Spleen (tissue), 11 donors: ENCODE results near the gene DNAJB14. TPM values are rescaled to one million over a fixed set of nuclear protein-coding genes. Genes with fewer than 3 reads are reported as not detected.

ENCODE experiments used
- DNase-seq: peaks from one replicate; pipeline ENCODE4 v3.0.0-alpha.2; 2020
- H3K27ac ChIP-seq, 8 donors: fragments of 200-600 bp; sonication (generic) in 7 of 8; 1 replicate in 4 of 8; 2 replicates in 4 of 8; pipeline versions ENCODE4 v1.5.0 to v1.8.0; 2016 to 2021; ENCODE audit warnings: inconsistent platforms in 4 of 8, mild to moderate bottlenecking in 4 of 8, moderate library complexity in 1 of 8
- H3K27me3 ChIP-seq, 7 donors: fragments of 200-600 bp; sonication (generic) in 6 of 7; replicated peaks in 1 of 7; 1 replicate in 4 of 7; 2 replicates in 3 of 7; pipeline versions ENCODE4 v1.5.0 to v1.8.0; 2016 to 2021; ENCODE audit warnings: inconsistent platforms in 3 of 7, mild to moderate bottlenecking in 1 of 7
- H3K36me3 ChIP-seq, 6 donors: fragments of 200-600 bp; sonication (generic) in 5 of 6; 1 replicate in 4 of 6; 2 replicates in 2 of 6; pipeline versions ENCODE4 v1.5.0 to v1.8.0; 2016 to 2021; ENCODE audit warnings: inconsistent platforms in 2 of 6
- H3K4me1 ChIP-seq, 6 donors: fragments of 200-600 bp; sonication (generic) in 5 of 6; 1 replicate in 3 of 6; 2 replicates in 3 of 6; pipeline versions ENCODE4 v1.5.0 to v1.8.0; 2016 to 2021; ENCODE audit warnings: inconsistent platforms in 3 of 6
- H3K4me3 ChIP-seq, 8 donors: fragments of 200-600 bp; sonication (generic) in 7 of 8; 1 replicate in 4 of 8; 2 replicates in 4 of 8; pipeline versions ENCODE4 v1.5.0 to v1.8.0; 2016 to 2021; ENCODE audit warnings: inconsistent platforms in 4 of 8, mild to moderate bottlenecking in 4 of 8, moderate library complexity in 2 of 8
- H3K9me3 ChIP-seq, 8 donors: fragments of 200-600 bp; sonication (generic) in 7 of 8; 1 replicate in 4 of 8; 2 replicates in 4 of 8; pipeline versions ENCODE4 v1.5.0 to v1.8.0; 2016 to 2021; ENCODE audit warnings: inconsistent platforms in 4 of 8
- CTCF ChIP-seq, 11 experiments: fragments of 200-600 bp in 7 of 11; fragments of 450-650 bp in 4 of 11; sonication (generic) in 4 of 11; IDR thresholded peaks in 8 of 11; conservative IDR thresholded peaks in 3 of 11; 1 replicate in 7 of 11; 2 replicates in 4 of 11; pipeline versions ENCODE4 v1.4.0 to v1.8.0; 2016 to 2021; ENCODE audit warnings: antibody characterized with exemption in 11 of 11, inconsistent platforms in 4 of 11, mild to moderate bottlenecking in 1 of 11
- POLR2A ChIP-seq, 3 donors: fragments of 450-650 bp; IDR thresholded peaks; one replicate each; pipeline ENCODE4 v1.5.1; 2017; ENCODE audit warnings: antibody characterized with exemption in 3 of 3, mild to moderate bottlenecking in 1 of 3
- POLR2AphosphoS5 ChIP-seq, 3 donors: sonication (generic); formaldehyde crosslinking; IDR thresholded peaks; one replicate each; pipeline ENCODE4 v1.5.1; 2017; ENCODE audit warnings: antibody characterized with exemption in 3 of 3
- WGBS, 5 donors: extraction: QIAGEN DNeasy Blood & Tissue Kit in 3 of 5; methylation state at CpG; one replicate each; pipeline versions ENCODE4 v1.1.5 to v1.1.7; 2013 to 2018; 5-methylcytosine and 5-hydroxymethylcytosine counted together
- intact Hi-C: fragments of 100-400 bp; cut with DNase I; formaldehyde crosslinking; loops from one replicate; pipeline ENCODE4 v1.15.0; 2023; ENCODE audit warnings: low total_unique reads
- polyA plus RNA-seq, 3 donors: library from polyadenylated mRNA; stranded (reverse); fragments of 200-250 nt; gene quantifications; one replicate each; pipeline ENCODE4 v1.2.1, GENCODE V29; 2013
- total RNA-seq, 7 donors: library from RNA; depleted of rRNA in 3 of 7; stranded (reverse); fragments of >200 nt in 3 of 7; fragmentation: NEBNext Ultra II Directional in 4 of 7; extraction: Animal tissue kit (Norgen Biotek cat#: 25700) in 4 of 7; gene quantifications; one replicate each; pipeline versions ENCODE4 v1.1.0 to v1.2.1, GENCODE V29; 2016 to 2021
- donor health status: healthy with polysubstance abuse.
- donor health status: DM: no; HTN: no; CAD: no; lungs with moderate emphysema.
- donor health status: DM: no; HTN: no; CAD: no.
- donor health status: Bipolar disorder and iron deficiency.
- donor health status: healthy.
- donor health status: DM: no; HTN: no; CAD: no.
- donor health status: DM: yes; HTN: yes; CAD: no.

Gene DNAJB14
- total and polyA plus RNA-seq, 10 donors, result 10.6 to 77.7 (median 53.3) TPM

- Histone ChIP-seq H3K4me3 (no peak overlapping the region), H3K27me3 (no peaks in the 10 kb centered on the region), H3K4me1 (no peaks in the 10 kb centered on the region), H3K36me3 (peaks cover 0 to 99% (median 31%) of the 10 kb centered on the region in 6 donors), H3K9me3 (peaks cover 0 to 18% (median 12%) of the 10 kb centered on the region in 8 donors), H3K27ac (no peak overlapping the region)
- intact Hi-C loops, result no loop called here
- TF ChIP-seq POLR2A (IDR thresholded peaks at IDR 0.05) (no peak), CTCF (IDR thresholded peaks at IDR 0.05 in 8 of 11, conservative IDR thresholded peaks at IDR 0.05 in 3 of 11) (no peak), POLR2AphosphoS5 (IDR thresholded peaks at IDR 0.05) (no peak)
- DNase-seq, result no peak
- 77 to 91% (median 88%) methylated on average over 3 of the region's 3 CpGs for WGBS, 5 donors
Observed at GRCh38 chr4:99921174-99921573, 25.2 kb downstream of the DNAJB14 start.

GRCh38 chr4:99918656-99919055, 27.8 kb downstream of the DNAJB14 start:
- WGBS, 5 donors, result 92 to 100% (median 96%) methylated on average over 2 of the region's 2 CpGs

GRCh38 chr4:99917575-99917974, 28.8 kb downstream of the DNAJB14 start:
- Histone ChIP-seq H3K4me3 (no peak overlapping the region), H3K27me3 (no peaks in the 10 kb centered on the region), H3K4me1 (no peaks in the 10 kb centered on the region), H3K27ac (no peak overlapping the region), H3K9me3 (peaks cover 0 to 18% (median 12%) of the 10 kb centered on the region in 8 donors), H3K36me3 (peaks cover 0 to 95% (median 27%) of the 10 kb centered on the region in 6 donors)
- TF ChIP-seq POLR2AphosphoS5 (IDR thresholded peaks at IDR 0.05), result no peak
- no peak for TF ChIP-seq CTCF (IDR thresholded peaks at IDR 0.05 in 8 of 11, conservative IDR thresholded peaks at IDR 0.05 in 3 of 11)
- TF ChIP-seq POLR2A (IDR thresholded peaks at IDR 0.05), result no peak
- intact Hi-C loops, result no loop called here
- WGBS, 5 donors, result 91 to 99% (median 95%) methylated on average over 3 of the region's 3 CpGs
- DNase-seq, result no peak

More at GRCh38 chr4:99918656-99919055, 27.8 kb downstream of the DNAJB14 start:
- TF ChIP-seq POLR2AphosphoS5 (IDR thresholded peaks at IDR 0.05) (no peak), POLR2A (IDR thresholded peaks at IDR 0.05) (no peak), CTCF (IDR thresholded peaks at IDR 0.05 in 8 of 11, conservative IDR thresholded peaks at IDR 0.05 in 3 of 11) (no peak)
- no peak overlapping the region for H3K4me3 ChIP-seq
- no peaks in the 10 kb centered on the region for H3K4me1 ChIP-seq
- DNase-seq, result no peak
- H3K27ac ChIP-seq, result no peak overlapping the region
- H3K36me3 ChIP-seq, result peaks cover 0 to 99% (median 27%) of the 10 kb centered on the region in 6 donors
- peaks cover 0 to 18% (median 12%) of the 10 kb centered on the region in 8 donors for H3K9me3 ChIP-seq
- H3K27me3 ChIP-seq, result no peaks in the 10 kb centered on the region
- intact Hi-C loops, result no loop called here

- Histone ChIP-seq H3K4me3 (no peak overlapping the region), H3K9me3 (peaks cover 0 to 18% (median 12%) of the 10 kb centered on the region in 8 donors), H3K27ac (no peak overlapping the region), H3K36me3 (peaks cover 0 to 90% (median 27%) of the 10 kb centered on the region in 6 donors), H3K27me3 (no peaks in the 10 kb centered on the region), H3K4me1 (no peaks in the 10 kb centered on the region)
- WGBS, 5 donors, result 73 to 90% (median 84%) methylated on average over 2 of the region's 2 CpGs
- intact Hi-C loops, result no loop called here
- DNase-seq, result no peak
- TF ChIP-seq POLR2AphosphoS5 (IDR thresholded peaks at IDR 0.05) (no peak), POLR2A (IDR thresholded peaks at IDR 0.05) (no peak)
Observed at GRCh38 chr4:99915449-99915848, 31.0 kb downstream of the DNAJB14 start.
